ENCODE measurements around the gene NR2C2.

DNA sequence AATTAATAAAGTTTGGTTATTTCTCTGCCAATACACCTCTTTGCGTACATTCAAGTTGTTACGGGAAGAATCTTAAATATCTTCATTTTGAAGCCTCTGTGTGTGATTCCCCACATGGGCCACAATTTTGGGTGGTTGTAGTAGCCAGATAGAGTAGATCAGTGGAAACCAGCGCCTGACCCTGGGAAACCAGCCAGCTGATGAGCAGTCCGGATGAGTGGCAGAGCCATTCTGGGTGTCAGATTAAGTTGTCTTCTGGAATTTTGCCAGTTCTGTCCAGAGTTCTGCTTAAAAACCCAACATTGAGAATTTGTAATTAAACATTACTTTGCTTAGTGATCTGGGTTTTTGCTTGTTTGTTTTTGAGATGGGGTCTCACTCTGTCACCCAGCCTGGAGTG is 68.1 kb downstream of the NR2C2 start:
- TF ChIP-seq, protein P1, sequence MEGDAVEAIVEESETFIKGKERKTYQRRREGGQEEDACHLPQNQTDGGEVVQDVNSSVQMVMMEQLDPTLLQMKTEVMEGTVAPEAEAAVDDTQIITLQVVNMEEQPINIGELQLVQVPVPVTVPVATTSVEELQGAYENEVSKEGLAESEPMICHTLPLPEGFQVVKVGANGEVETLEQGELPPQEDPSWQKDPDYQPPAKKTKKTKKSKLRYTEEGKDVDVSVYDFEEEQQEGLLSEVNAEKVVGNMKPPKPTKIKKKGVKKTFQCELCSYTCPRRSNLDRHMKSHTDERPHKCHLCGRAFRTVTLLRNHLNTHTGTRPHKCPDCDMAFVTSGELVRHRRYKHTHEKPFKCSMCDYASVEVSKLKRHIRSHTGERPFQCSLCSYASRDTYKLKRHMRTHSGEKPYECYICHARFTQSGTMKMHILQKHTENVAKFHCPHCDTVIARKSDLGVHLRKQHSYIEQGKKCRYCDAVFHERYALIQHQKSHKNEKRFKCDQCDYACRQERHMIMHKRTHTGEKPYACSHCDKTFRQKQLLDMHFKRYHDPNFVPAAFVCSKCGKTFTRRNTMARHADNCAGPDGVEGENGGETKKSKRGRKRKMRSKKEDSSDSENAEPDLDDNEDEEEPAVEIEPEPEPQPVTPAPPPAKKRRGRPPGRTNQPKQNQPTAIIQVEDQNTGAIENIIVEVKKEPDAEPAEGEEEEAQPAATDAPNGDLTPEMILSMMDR (IDR thresholded peaks at IDR 0.05): no peak
- no peak for TF ChIP-seq POLR2AphosphoS5 (IDR thresholded peaks at IDR 0.05)
- TF ChIP-seq POLR2A (IDR thresholded peaks at IDR 0.05): no peak
- no peak for TF ChIP-seq EP300 (IDR thresholded peaks at IDR 0.05)
